Activated T-helper 1 cell treated with anti-CD3 and anti-CD28 coated beads, Interleukin-2, amount 50 U/mL, for 16 hours (primary cell): Measurements from ENCODE around the gene MAN1B1.
A peak's percentile ranks its signal among the peaks of the same experiment; 100 is the strongest.
"Not testable (repeated sequence)": the region's sequence is repeated elsewhere in the genome, so short reads cannot be mapped to it uniquely, and the experiment has no call there.

Experiments used
- DNase-seq, 2 donors: peaks; one replicate each; pipeline ENCODE4 v3.0.0-alpha.2; 2020; ENCODE audit warnings: low read depth in 1 of 2, low spot score in 1 of 2

Gene MAN1B1

GRCh38 chr9:137110147-137110910 is 23.5 kb downstream of the MAN1B1 start:
- DNase-seq, result no peak

GRCh38 chr9:137110911-137111787 is 24.4 kb downstream of the MAN1B1 start:
- DNase-seq, result no peak

GRCh38 chr9:137111788-137112563 is 25.2 kb downstream of the MAN1B1 start:
- no peak for DNase-seq

- no peak for DNase-seq
Measured at GRCh38 chr9:137112564-137113384, 26.0 kb downstream of the MAN1B1 start.

GRCh38 chr9:137113385-137114159 is 26.8 kb downstream of the MAN1B1 start:
- DNase-seq, result no peak

GRCh38 chr9:137114220-137114612 is 27.4 kb downstream of the MAN1B1 start:
- no peak for DNase-seq

GRCh38 chr9:137114613-137115393 is 28.0 kb downstream of the MAN1B1 start, which contains the start of gene DPP7:
Gene DPP7, minus strand, starts transcription at chr9:137114733. Its CDS starts 20 bp downstream, at chr9:137114713.
- DNase-seq, result peak; percentile 59 to 68

- no peak for DNase-seq
Measured at GRCh38 chr9:137115394-137116026, 28.7 kb downstream of the MAN1B1 start.

- DNase-seq, result no peak
Measured at GRCh38 chr9:137116027-137116507, 29.3 kb downstream of the MAN1B1 start.

- DNase-seq, result no peak
Measured at GRCh38 chr9:137116728-137117127, 29.9 kb downstream of the MAN1B1 start.

- DNase-seq, result no peak
Measured at GRCh38 chr9:137117269-137117731, 30.5 kb downstream of the MAN1B1 start.

- DNase-seq, result not testable (repeated sequence)
Measured at GRCh38 chr9:137118092-137118603, 31.4 kb downstream of the MAN1B1 start.

- DNase-seq, result not testable (repeated sequence)
Measured at GRCh38 chr9:137121927-137122795, 35.4 kb downstream of the MAN1B1 start.

- DNase-seq, result not testable (repeated sequence)
Measured at GRCh38 chr9:137122796-137123467, 36.1 kb downstream of the MAN1B1 start.

- DNase-seq, result no peak
Measured at GRCh38 chr9:137123468-137123837, 36.7 kb downstream of the MAN1B1 start.

GRCh38 chr9:137123952-137124462 is 37.2 kb downstream of the MAN1B1 start:
- not testable (repeated sequence) for DNase-seq
